Measurements from ENCODE around the gene CLNS1A.

CLNS1A gene, protein sequence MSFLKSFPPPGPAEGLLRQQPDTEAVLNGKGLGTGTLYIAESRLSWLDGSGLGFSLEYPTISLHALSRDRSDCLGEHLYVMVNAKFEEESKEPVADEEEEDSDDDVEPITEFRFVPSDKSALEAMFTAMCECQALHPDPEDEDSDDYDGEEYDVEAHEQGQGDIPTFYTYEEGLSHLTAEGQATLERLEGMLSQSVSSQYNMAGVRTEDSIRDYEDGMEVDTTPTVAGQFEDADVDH
- 52.0 to 70.9 (median 62.5) reads per million in 3 donors for total RNA-seq

DNA sequence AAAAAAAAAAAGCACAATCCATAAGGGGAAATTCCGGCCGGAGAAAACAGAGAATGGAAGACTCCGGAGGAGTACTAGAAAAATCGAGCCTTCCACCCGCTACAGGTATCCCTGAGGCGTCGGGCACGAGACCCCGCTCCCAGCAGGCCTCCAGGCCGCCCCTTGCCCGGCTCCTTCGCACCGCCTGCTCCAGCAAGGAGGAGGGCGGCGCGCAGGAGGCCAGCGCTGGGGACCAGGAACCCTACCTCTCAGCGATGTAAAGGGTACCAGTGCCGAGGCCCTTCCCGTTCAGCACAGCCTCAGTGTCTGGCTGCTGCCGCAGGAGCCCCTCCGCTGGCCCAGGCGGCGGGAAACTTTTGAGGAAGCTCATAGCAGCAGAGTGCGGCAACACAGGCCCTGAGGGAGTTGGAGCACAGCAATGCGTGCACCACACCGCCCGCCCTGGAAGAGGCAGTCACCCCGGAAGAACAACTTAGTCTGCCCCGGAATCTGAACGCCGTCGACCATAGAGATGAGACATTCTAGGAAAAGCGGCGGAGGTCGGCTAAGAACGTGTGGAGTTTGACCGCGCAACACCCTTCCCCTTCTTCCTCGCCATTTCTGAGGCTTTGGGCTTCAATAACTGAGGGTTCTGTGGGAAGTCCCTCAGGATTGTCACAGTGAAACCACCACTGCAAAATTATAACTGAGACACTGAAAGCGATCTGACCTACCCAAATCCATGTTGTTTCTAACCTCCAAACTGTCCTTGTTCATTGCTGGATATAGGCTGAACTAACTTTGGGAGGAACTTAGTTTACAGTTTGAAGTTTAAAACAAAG, at the start of gene CLNS1A:
Gene CLNS1A (minus strand): TSS at position 450 of the 821 bp plus-strand sequence. CDS start 80 bp downstream, at position 370.
- Histone ChIP-seq H3K4me3 (ENCODE audit: insufficient read depth, low read depth, low read length, poor library complexity, severe bottlenecking) (peak within 1 kb of the TSS; percentile 98), H3K9me3 (ENCODE audit: control insufficient read depth, low read length) (no peaks in the 10 kb centered on the region), H3K27me3 (replicated peaks; ENCODE audit: control insufficient read depth, insufficient read depth, low read length, poor library complexity, severe bottlenecking) (no peaks in the 10 kb centered on the region), H3K27ac (ENCODE audit: insufficient read depth, low read length, poor library complexity, severe bottlenecking) (peak within 1 kb of the TSS; percentile 58), H3K4me1 (ENCODE audit: control insufficient read depth, insufficient read depth, low read length, poor library complexity, severe bottlenecking) (peaks cover 15% of the 10 kb centered on the region), H3K36me3 (ENCODE audit: control insufficient read depth, insufficient read depth, low read length) (peaks cover 3% of the 10 kb centered on the region)
- DNase-seq = peak; percentile 43 to 59 (median 51)

DNA sequence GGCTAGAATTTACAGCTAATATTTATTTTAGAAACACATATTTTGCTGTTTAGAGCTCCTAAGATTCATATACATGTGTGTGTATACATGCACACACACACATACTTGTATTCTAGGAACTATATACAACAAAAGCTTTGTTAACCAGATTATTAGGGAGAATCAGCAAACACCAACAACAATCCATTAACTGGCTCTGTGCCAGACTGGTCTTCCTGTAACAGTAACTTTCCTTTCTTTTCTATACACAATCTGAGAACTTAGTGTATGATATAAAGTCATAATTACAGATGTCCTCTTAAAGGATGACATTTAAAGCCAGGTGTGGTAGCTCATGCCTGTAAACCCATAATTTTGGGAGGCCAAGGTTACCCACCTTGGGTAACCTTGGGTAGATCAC, 49.5 kb upstream of the CLNS1A start:
- no peak for DNase-seq
- Histone ChIP-seq H3K4me1 (ENCODE audit: control insufficient read depth, insufficient read depth, low read length, poor library complexity, severe bottlenecking) (no peaks in the 10 kb centered on the region), H3K4me3 (ENCODE audit: insufficient read depth, low read depth, low read length, poor library complexity, severe bottlenecking) (no peak overlapping the region), H3K27me3 (replicated peaks; ENCODE audit: control insufficient read depth, insufficient read depth, low read length, poor library complexity, severe bottlenecking) (no peaks in the 10 kb centered on the region), H3K27ac (ENCODE audit: insufficient read depth, low read length, poor library complexity, severe bottlenecking) (no peak overlapping the region), H3K36me3 (ENCODE audit: control insufficient read depth, insufficient read depth, low read length) (peaks cover 55% of the 10 kb centered on the region), H3K9me3 (ENCODE audit: control insufficient read depth, low read length) (no peaks in the 10 kb centered on the region)

DNA sequence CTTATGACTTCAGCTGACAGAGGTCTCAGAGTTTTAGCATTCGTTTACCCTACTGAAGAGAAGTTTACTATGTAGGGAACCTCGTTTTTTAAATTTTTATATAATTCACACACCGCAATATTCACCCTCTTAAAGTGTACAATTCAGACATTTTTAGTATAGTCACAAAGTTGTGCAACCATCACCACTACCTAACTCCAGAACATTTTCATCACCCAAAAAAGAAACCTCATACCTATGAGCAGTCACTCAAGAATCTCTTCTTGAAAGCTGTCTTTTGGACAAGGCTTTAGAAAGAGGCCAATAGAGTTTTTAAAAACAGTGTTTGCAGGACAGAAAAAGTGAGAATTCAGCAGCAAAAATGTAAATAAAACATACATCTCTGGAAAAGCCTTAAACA, 39.5 kb upstream of the CLNS1A start:
- H3K27me3 ChIP-seq (replicated peaks; ENCODE audit: control insufficient read depth, insufficient read depth, low read length, poor library complexity, severe bottlenecking) = no peaks in the 10 kb centered on the region
- H3K36me3 ChIP-seq (ENCODE audit: control insufficient read depth, insufficient read depth, low read length) = peaks cover 70% of the 10 kb centered on the region
- no peak overlapping the region for H3K4me3 ChIP-seq (ENCODE audit: insufficient read depth, low read depth, low read length, poor library complexity, severe bottlenecking)
- no peaks in the 10 kb centered on the region for H3K9me3 ChIP-seq (ENCODE audit: control insufficient read depth, low read length)
- no peak for DNase-seq
- no peaks in the 10 kb centered on the region for H3K4me1 ChIP-seq (ENCODE audit: control insufficient read depth, insufficient read depth, low read length, poor library complexity, severe bottlenecking)
- no peak overlapping the region for H3K27ac ChIP-seq (ENCODE audit: insufficient read depth, low read length, poor library complexity, severe bottlenecking)

DNA sequence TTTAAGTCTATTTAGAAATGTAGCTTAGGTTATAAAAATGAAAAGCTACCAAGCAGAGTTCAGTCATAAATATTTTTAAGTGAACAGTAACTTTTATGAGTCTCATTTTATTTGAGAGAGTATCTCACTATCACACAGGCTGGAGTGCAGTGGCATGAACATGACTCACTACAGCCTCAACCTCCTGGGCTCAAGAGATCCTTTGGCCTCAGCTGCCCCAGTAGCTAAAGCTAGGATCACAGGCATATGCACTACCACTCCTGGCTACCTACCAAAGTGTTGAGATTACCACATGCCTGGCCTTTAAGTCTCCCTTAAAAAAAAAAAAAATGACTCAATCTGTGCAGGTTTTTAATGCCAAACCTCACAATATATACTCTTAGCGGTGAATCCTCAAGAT, 34.7 kb upstream of the CLNS1A start:
- DNase-seq = no peak
- no peak overlapping the region for H3K4me3 ChIP-seq (ENCODE audit: insufficient read depth, low read depth, low read length, poor library complexity, severe bottlenecking)
- H3K4me1 ChIP-seq (ENCODE audit: control insufficient read depth, insufficient read depth, low read length, poor library complexity, severe bottlenecking) = no peaks in the 10 kb centered on the region
- H3K27ac ChIP-seq (ENCODE audit: insufficient read depth, low read length, poor library complexity, severe bottlenecking) = no peak overlapping the region
- H3K27me3 ChIP-seq (replicated peaks; ENCODE audit: control insufficient read depth, insufficient read depth, low read length, poor library complexity, severe bottlenecking) = no peaks in the 10 kb centered on the region
- peaks cover 68% of the 10 kb centered on the region for H3K36me3 ChIP-seq (ENCODE audit: control insufficient read depth, insufficient read depth, low read length)
- H3K9me3 ChIP-seq (ENCODE audit: control insufficient read depth, low read length) = no peaks in the 10 kb centered on the region

DNA sequence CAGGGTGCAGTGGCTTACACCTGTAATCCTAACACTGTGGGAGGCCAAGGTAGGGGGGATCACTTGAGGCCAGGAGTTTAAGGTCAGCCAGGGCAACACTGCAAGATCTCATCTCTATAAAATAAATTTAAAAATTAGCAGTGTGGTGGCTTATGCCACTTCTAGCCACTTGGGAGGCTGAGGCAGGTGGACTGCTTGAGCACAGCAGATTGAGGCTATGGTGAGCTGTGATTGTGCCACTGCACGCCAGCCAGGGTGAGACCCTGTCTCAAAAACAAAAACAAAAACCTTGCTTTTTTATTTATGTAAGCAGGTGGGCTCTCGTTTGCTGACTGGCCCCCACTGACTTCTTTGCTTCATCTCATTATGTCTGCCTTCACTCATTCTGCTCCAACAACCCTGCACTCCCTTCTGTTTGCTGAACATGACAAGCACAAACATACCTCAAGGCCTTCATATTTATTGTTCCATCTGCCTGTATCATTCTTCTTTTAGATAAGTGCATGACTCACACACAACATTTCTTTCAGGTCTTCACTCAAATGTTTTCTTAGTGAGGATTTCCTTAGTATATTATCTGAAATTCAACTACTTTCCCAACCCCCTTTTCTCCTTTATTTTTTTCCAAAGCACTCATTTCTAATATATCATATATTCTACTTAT, 32.4 kb upstream of the CLNS1A start:
- no peak overlapping the region for H3K4me3 ChIP-seq (ENCODE audit: insufficient read depth, low read depth, low read length, poor library complexity, severe bottlenecking)
- H3K27me3 ChIP-seq (replicated peaks; ENCODE audit: control insufficient read depth, insufficient read depth, low read length, poor library complexity, severe bottlenecking) = no peaks in the 10 kb centered on the region
- H3K27ac ChIP-seq (ENCODE audit: insufficient read depth, low read length, poor library complexity, severe bottlenecking) = no peak overlapping the region
- H3K4me1 ChIP-seq (ENCODE audit: control insufficient read depth, insufficient read depth, low read length, poor library complexity, severe bottlenecking) = no peaks in the 10 kb centered on the region
- peaks cover 54% of the 10 kb centered on the region for H3K36me3 ChIP-seq (ENCODE audit: control insufficient read depth, insufficient read depth, low read length)
- H3K9me3 ChIP-seq (ENCODE audit: control insufficient read depth, low read length) = no peaks in the 10 kb centered on the region
- DNase-seq = no peak

DNA sequence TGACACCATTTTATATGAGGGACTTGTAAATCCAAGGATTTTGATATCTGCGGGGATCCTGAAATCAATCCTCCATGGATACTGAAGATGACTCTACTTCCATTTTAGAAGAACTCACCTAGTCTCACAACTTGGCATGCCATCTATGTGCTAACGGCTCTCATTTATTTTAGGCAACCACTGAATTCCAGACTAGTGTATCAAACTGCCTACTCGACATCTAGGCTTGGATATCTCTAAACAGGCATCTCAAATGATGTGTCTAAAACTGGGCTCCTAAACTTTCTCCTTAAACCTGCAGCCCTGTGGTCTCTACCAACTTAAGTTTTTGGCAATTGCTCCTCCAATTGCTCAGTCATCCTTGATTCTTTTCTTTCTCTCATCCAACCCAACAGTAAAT, 31.2 kb upstream of the CLNS1A start:
- DNase-seq = no peak
- no peak overlapping the region for H3K27ac ChIP-seq (ENCODE audit: insufficient read depth, low read length, poor library complexity, severe bottlenecking)
- H3K4me3 ChIP-seq (ENCODE audit: insufficient read depth, low read depth, low read length, poor library complexity, severe bottlenecking) = no peak overlapping the region
- H3K36me3 ChIP-seq (ENCODE audit: control insufficient read depth, insufficient read depth, low read length) = peaks cover 45% of the 10 kb centered on the region
- no peaks in the 10 kb centered on the region for H3K9me3 ChIP-seq (ENCODE audit: control insufficient read depth, low read length)
- H3K4me1 ChIP-seq (ENCODE audit: control insufficient read depth, insufficient read depth, low read length, poor library complexity, severe bottlenecking) = no peaks in the 10 kb centered on the region
- H3K27me3 ChIP-seq (replicated peaks; ENCODE audit: control insufficient read depth, insufficient read depth, low read length, poor library complexity, severe bottlenecking) = no peaks in the 10 kb centered on the region

DNA sequence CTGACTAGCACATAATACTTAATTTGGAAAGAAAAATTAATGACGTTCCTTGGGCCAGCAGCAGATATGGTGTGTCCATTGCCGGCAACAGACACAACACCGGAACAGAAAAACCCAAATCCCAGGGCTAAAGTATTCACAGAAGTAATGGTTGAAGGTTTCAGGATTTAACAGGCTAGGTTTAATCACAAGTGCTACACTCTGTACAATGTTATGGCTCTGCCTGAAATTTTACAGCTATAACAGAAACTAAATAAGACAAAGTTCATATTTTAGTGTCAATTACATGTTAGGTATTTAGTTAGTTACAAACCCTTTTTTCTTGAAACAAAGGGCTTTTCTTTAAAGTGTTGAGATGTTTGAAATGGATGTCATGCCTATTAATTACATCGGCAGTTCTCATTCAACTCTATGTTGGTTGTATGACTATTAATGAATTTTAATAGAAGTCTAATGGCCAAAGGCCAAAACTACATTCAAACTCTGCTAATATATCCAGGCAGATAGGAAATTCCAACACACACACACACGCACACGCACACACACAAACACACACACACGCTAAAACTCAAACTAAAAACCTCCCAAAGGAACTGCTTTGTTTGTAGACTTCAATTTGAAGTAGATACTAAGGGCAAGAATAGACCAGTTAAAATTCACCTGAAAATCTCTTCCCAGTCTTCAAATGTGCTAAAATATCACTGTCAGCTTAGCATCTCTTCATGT, 27.8 kb upstream of the CLNS1A start:
- H3K36me3 ChIP-seq (ENCODE audit: control insufficient read depth, insufficient read depth, low read length) = peaks cover 35% of the 10 kb centered on the region
- DNase-seq = no peak

DNA sequence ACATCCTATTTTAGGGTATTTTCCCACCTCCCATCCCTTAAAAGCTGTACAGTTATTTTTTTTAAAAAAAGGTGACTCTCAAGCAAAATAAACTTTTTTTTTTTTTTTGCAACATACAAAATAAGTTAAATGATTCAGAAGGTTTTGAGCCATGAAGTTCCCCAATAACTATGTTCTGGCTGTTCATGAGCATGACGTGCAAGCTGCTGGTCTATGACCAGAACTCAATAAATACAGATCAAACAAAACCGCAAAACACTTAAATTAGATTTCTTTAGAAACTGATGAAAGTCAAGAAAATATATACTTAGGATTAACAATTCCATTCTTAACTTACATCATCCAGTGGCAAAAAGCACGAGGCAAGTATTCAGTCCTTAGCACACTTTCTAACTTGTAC, 24.1 kb upstream of the CLNS1A start:
- Histone ChIP-seq H3K4me3 (ENCODE audit: insufficient read depth, low read depth, low read length, poor library complexity, severe bottlenecking) (no peak overlapping the region), H3K36me3 (ENCODE audit: control insufficient read depth, insufficient read depth, low read length) (peaks cover 8% of the 10 kb centered on the region), H3K27me3 (replicated peaks; ENCODE audit: control insufficient read depth, insufficient read depth, low read length, poor library complexity, severe bottlenecking) (no peaks in the 10 kb centered on the region), H3K4me1 (ENCODE audit: control insufficient read depth, insufficient read depth, low read length, poor library complexity, severe bottlenecking) (no peaks in the 10 kb centered on the region), H3K9me3 (ENCODE audit: control insufficient read depth, low read length) (no peaks in the 10 kb centered on the region), H3K27ac (ENCODE audit: insufficient read depth, low read length, poor library complexity, severe bottlenecking) (no peak overlapping the region)
- DNase-seq = no peak

More for the DNA sequence above, 27.8 kb upstream of the CLNS1A start:
- H3K27me3 ChIP-seq (replicated peaks; ENCODE audit: control insufficient read depth, insufficient read depth, low read length, poor library complexity, severe bottlenecking) = no peaks in the 10 kb centered on the region
- H3K4me3 ChIP-seq (ENCODE audit: insufficient read depth, low read depth, low read length, poor library complexity, severe bottlenecking) = no peak overlapping the region
- H3K27ac ChIP-seq (ENCODE audit: insufficient read depth, low read length, poor library complexity, severe bottlenecking) = no peak overlapping the region
- H3K4me1 ChIP-seq (ENCODE audit: control insufficient read depth, insufficient read depth, low read length, poor library complexity, severe bottlenecking) = no peaks in the 10 kb centered on the region
- no peaks in the 10 kb centered on the region for H3K9me3 ChIP-seq (ENCODE audit: control insufficient read depth, low read length)

DNA sequence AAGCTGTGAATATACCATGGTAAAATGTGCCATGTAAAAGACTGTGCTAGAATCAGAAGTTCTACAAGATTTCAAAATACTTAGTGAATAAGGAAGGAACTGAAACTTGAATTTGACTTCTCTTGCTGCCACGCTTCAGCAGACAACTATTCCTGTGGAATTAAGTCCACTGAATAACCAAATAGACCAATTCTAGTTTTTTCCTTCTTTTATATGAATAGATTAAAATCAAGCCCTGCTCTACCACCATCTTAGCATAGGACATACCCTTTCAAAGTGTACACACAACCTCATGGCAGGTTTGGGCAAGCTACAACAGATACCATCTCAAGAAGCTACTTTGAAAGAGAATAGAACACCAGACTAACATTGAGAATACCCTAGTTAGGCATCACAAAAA, 23.4 kb upstream of the CLNS1A start:
- Histone ChIP-seq H3K4me3 (ENCODE audit: insufficient read depth, low read depth, low read length, poor library complexity, severe bottlenecking) (no peak overlapping the region), H3K4me1 (ENCODE audit: control insufficient read depth, insufficient read depth, low read length, poor library complexity, severe bottlenecking) (no peaks in the 10 kb centered on the region), H3K36me3 (ENCODE audit: control insufficient read depth, insufficient read depth, low read length) (peaks cover 8% of the 10 kb centered on the region), H3K27me3 (replicated peaks; ENCODE audit: control insufficient read depth, insufficient read depth, low read length, poor library complexity, severe bottlenecking) (no peaks in the 10 kb centered on the region), H3K27ac (ENCODE audit: insufficient read depth, low read length, poor library complexity, severe bottlenecking) (no peak overlapping the region), H3K9me3 (ENCODE audit: control insufficient read depth, low read length) (no peaks in the 10 kb centered on the region)
- DNase-seq = no peak

Data from effector memory CD4-positive, alpha-beta T cell (primary cell).